A549 treated with Hydrocortisone at 1 μM for 4 hours (cell line): ENCODE results near the gene CHMP2B. TPM values are rescaled to one million over a fixed set of nuclear protein-coding genes. Genes with fewer than 3 reads are reported as not detected.

Source experiments
- total RNA-seq: library from RNA; stranded (reverse); fragments of 200-300 nt; extraction: Qiagen RNA extraction; gene quantifications from 5 replicates; pipeline ENCODE4 v1.2.3, GENCODE V29; 2022

Gene CHMP2B
- 96.7 to 113 TPM (median 100 TPM) in 5 replicates for total RNA-seq

DNA sequence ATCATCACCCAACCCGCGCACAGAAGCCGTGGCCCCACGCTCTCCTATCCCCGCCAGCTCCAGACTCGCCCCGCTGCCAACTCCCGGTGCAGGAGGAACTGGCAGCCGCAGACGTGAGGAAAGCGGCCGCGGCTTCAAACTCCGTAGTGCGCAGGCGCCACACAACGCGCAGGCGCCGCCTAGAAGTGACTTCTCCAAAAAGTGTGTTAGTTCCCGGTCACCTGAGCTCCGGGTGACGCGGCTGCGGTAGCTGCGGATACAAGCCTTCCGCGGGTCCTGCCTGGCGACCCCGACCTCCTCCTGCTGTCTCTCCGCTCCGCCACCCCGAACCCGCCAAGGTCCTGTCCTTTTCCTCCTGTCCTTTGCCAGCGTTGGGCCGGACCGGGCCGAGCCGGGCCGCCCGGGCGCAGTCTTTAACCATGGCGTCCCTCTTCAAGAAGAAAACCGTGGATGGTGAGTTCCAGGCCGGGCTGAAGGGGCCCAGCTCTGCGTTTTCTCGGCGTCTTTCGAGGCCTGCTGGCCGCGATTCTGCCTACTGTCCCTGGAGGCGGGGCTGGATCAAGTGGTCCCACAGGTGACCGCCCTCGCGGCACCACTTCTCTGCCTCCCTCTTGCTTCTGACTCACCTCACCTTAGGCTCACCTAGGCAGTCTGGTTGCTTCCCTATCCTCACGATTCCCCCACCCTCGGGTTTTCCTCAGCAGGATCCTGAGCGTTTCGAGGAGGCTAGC is at the start of gene CHMP2B:
Gene CHMP2B (plus strand): TSS at position 206 of the 731 bp plus-strand sequence. CDS start 214 bp downstream, at position 420.

GRCh38 chr3:87276484-87276883 is 49.4 kb downstream of the CHMP2B start, which contains the start of gene POU1F1:
TSS of gene POU1F1 (minus strand) at chr3:87276584. CDS start at chr3:87276462, 122 bp downstream.

Other genes starting within 250 kb of the CHMP2B start
- gene VGLL3, start 236.2 kb upstream of the CHMP2B start, total RNA-seq = 5.2 to 12.1 TPM (median 8.7 TPM) in 5 replicates
- not detected in 5 replicates for gene POU1F1, start 49.3 kb downstream of the CHMP2B start, total RNA-seq